SU-DHL-6 (cell line): ENCODE results near the gene BRI3BP.
"Not testable (repeated sequence)": the region's sequence is repeated elsewhere in the genome, so short reads cannot be mapped to it uniquely, and the experiment has no call there.

Experiments
- CTCF ChIP-seq: fragments of 200-600 bp; sonication (generic); IDR thresholded peaks from one replicate; pipeline ENCODE4 v1.5.1; 2017; ENCODE audit warnings: antibody characterized with exemption, mild to moderate bottlenecking, low read length, moderate library complexity; ENCODE audit not compliant: insufficient read depth, poor library complexity, severe bottlenecking
- EZH2phosphoT487 ChIP-seq: fragments of 200-600 bp; sonication (generic), shearing (Covaris generic); conservative IDR thresholded peaks from 2 replicates; pipeline ENCODE4 v1.6.1; 2018; ENCODE audit warnings: mild to moderate bottlenecking, antibody characterized with exemption, low read length, moderate library complexity, mixed read lengths

GRCh38 chr12:125063522-125063921, 70.1 kb downstream of the BRI3BP start:
- not testable (repeated sequence) for TF ChIP-seq CTCF, EZH2phosphoT487
